Keratinocyte (primary cell): ENCODE data around the gene DSCAML1. TPM values are rescaled to one million over a fixed set of nuclear protein-coding genes. Genes with fewer than 3 reads are reported as not detected.

Source experiments
- DNase-seq: peaks from one replicate; pipeline ENCODE4 v3.0.0-alpha.2; 2011; ENCODE audit warnings: low read depth, missing footprints, low spot score
- FAIRE-seq: peaks from 2 replicates; lab custom pipeline; 2011; peaks lifted over from hg19 to GRCh38; lab: Jason Lieb, UNC
- H2AFZ ChIP-seq: 2 replicates; pipeline ENCODE4 v1.6.0; 2012; ENCODE audit warnings: low read length, control low read depth, inconsistent platforms; ENCODE audit not compliant: control insufficient read depth
- H3K27ac ChIP-seq: 2 replicates; pipeline ENCODE4 v1.5.1; 2011; ENCODE audit warnings: low read length; ENCODE audit not compliant: control insufficient read depth, insufficient read depth
- H3K27me3 ChIP-seq: 3 replicates; pipeline ENCODE4 v1.6.0; 2011; ENCODE audit warnings: low read length; ENCODE audit not compliant: control insufficient read depth, insufficient read depth; ENCODE audit errors: extremely low read depth
- H3K36me3 ChIP-seq, 2 experiments: 2 replicates in 1 of 2; 3 replicates in 1 of 2; pipeline ENCODE4 v1.5.1; 2011; ENCODE audit warnings: low read length in 2 of 2, mild to moderate bottlenecking in 1 of 2; ENCODE audit not compliant: control insufficient read depth in 2 of 2, insufficient read depth in 2 of 2; ENCODE audit errors: extremely low read depth in 1 of 2
- H3K4me1 ChIP-seq: 3 replicates; pipeline ENCODE4 v1.5.1; 2011; ENCODE audit warnings: low read length; ENCODE audit not compliant: control insufficient read depth, insufficient read depth; ENCODE audit errors: extremely low read depth
- H3K4me2 ChIP-seq: 3 replicates; pipeline ENCODE4 v1.6.0; 2011; ENCODE audit warnings: low read depth, low read length; ENCODE audit not compliant: control insufficient read depth, insufficient read depth; ENCODE audit errors: extremely low read depth
- H3K4me3 ChIP-seq, 3 experiments: fragments of 200-600 bp in 1 of 3; sonication (generic) in 1 of 3; 2 replicates in 2 of 3; 3 replicates in 1 of 3; pipeline ENCODE4 v1.5.1; 2011 to 2016; ENCODE audit warnings: low read length in 3 of 3, mild to moderate bottlenecking in 3 of 3, control low read depth in 2 of 3, inconsistent platforms in 1 of 3, low read depth in 1 of 3, mixed read lengths in 1 of 3, mixed run types in 1 of 3, moderate library complexity in 1 of 3; ENCODE audit not compliant: control insufficient read depth in 2 of 3, insufficient read depth in 2 of 3; ENCODE audit errors: extremely low read depth in 1 of 3
- H3K79me2 ChIP-seq: 2 replicates; pipeline ENCODE4 v1.6.0; 2012; ENCODE audit warnings: low read length; ENCODE audit not compliant: control insufficient read depth, insufficient read depth
- H3K9ac ChIP-seq: 3 replicates; pipeline ENCODE4 v1.6.0; 2011; ENCODE audit warnings: low read length; ENCODE audit not compliant: control insufficient read depth, insufficient read depth; ENCODE audit errors: extremely low read depth
- H3K9me1 ChIP-seq: 3 replicates; pipeline ENCODE4 v1.6.0; 2011; ENCODE audit warnings: low read length; ENCODE audit not compliant: control insufficient read depth, insufficient read depth; ENCODE audit errors: extremely low read depth
- H3K9me3 ChIP-seq: 2 replicates; pipeline ENCODE4 v1.5.1; 2012; ENCODE audit warnings: low read depth, low read length; ENCODE audit not compliant: control insufficient read depth
- H4K20me1 ChIP-seq: 3 replicates; pipeline ENCODE4 v1.6.0; 2011; ENCODE audit warnings: low read length; ENCODE audit not compliant: control insufficient read depth, insufficient read depth; ENCODE audit errors: extremely low read depth
- CTCF ChIP-seq, 3 experiments: IDR thresholded peaks in 1 of 3; conservative IDR thresholded peaks in 1 of 3; optimal IDR thresholded peaks in 1 of 3; 2 replicates in 2 of 3; 3 replicates in 1 of 3; pipeline versions ENCODE3 to v1.5.1; 2011; ENCODE audit warnings: low read length in 3 of 3, mild to moderate bottlenecking in 3 of 3, moderate library complexity in 2 of 3, control low read depth in 1 of 3, inconsistent platforms in 1 of 3; ENCODE audit not compliant: insufficient read depth in 2 of 3; ENCODE audit errors: extremely low read depth in 1 of 3
- EZH2 ChIP-seq: IDR thresholded peaks from one replicate; pipeline ENCODE4 v1.6.1; 2012; ENCODE audit warnings: inconsistent platforms, mild to moderate bottlenecking, low read length, moderate library complexity
- dilution Hi-C: fragments of 300-500 bp; cut with MboI; formaldehyde crosslinking; loops from one replicate; pipeline ENCODE4 v1.7.0; 2020; ENCODE audit warnings: low sequenced_read_pairs; ENCODE audit not compliant: extremely low pct_ligation_motif_present
- polyA plus RNA-seq, 5 experiments: library from polyadenylated mRNA; depleted of rRNA in 3 of 5; stranded (reverse) in 3 of 5; stranded (forward) in 1 of 5; unstranded in 1 of 5; fragments of >200 nt; gene quantifications; 1 replicate in 1 of 5; 2 replicates in 3 of 5; 3 replicates in 1 of 5; pipeline versions ENCODE4 v1.2.1 to v1.2.3, GENCODE V29; 2011 to 2012; ENCODE audit warnings: missing spikeins in 2 of 5, low read depth in 1 of 5, low replicate concordance in 1 of 5

The DSCAML1 gene
- polyA plus RNA-seq, 1 donor (not counting 4 experiments of a cell fraction or from before 2014, with no cell fraction given): not detected

DNA sequence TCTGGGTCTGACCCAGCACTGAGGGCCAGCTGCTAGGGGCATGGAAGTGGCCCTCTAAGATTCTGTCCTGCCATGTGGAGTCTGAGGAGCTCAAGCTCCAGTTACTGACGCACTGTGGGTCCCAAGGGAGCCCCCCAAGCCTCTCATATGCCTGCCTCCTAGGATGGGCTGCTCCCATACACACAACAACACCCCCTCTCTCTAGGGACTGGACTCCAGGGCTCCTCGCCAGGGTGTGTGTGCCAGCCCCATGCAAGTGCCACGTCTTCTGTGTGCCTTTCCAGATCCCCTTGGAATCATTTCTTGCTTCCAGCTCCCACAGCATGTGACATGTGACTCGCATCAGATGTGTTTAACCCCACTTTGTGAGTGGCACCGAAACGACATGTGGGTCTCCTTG is 234.9 kb downstream of the DSCAML1 start:
- no peak for FAIRE-seq

DNA sequence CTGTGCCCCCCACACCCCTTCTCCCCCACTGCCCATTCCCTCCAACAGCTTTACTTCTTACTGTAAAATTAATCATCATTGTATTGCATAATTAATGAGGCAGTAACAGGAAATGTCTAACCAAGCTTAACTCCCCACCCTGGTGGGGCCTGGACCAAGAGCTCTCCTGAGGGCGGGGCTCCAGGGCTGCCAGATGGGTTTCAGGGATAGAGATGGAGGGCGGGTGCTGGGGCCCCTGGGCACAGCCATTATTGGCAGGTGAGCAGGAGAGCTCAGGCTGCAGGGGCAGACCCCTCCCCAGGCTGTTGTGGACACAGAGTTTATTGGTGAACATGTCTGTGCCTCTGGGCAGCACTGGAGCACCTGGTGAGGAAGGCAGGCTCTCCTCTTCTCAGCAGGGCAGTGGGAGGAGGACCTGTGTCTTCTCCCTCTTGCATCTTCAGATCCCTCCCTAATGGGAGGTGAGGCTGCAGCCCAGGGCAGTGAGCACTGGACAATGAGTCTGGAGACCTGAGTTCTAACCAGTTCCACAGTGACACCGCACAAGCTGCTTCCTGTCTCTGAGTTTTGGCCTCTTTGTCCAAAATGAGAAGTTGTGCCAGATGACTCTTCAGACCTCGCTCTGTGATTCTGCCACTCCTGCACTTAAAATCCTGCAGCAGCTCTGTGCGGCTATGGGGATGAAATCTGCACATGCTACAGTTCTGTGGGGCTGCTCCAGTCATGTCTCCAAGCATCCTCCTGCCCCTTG is 236.1 kb downstream of the DSCAML1 start:
- peaks cover 15% of the 10 kb centered on the region for H3K27me3 ChIP-seq

More for the DNA sequence above, 234.9 kb downstream of the DSCAML1 start:
- Histone ChIP-seq H3K27me3 (peaks cover 15% of the 10 kb centered on the region), H3K36me3 (no peaks in the 10 kb centered on the region), H3K4me1 (no peaks in the 10 kb centered on the region), H4K20me1 (no peaks in the 10 kb centered on the region), H3K4me3 (no peak overlapping the region), H3K9me3 (no peaks in the 10 kb centered on the region), H2AFZ (no peak overlapping the region), H3K9ac (no peak overlapping the region), H3K27ac (no peak overlapping the region), H3K9me1 (no peaks in the 10 kb centered on the region), H3K79me2 (no peaks in the 10 kb centered on the region), H3K4me2 (no peak overlapping the region)
- TF ChIP-seq EZH2: no peak
- TF ChIP-seq CTCF (optimal IDR thresholded peaks at IDR 0.05 in 1 of 3, IDR thresholded peaks at IDR 0.05 in 1 of 3, conservative IDR thresholded peaks at IDR 0.05 in 1 of 3; ENCODE audit: extremely low read depth in 1 of 3, insufficient read depth in 2 of 3, low read length in 3 of 3): no peak
- no peak for DNase-seq
- dilution Hi-C loops: no loop called here

More for the DNA sequence above, 236.1 kb downstream of the DSCAML1 start:
- H3K27ac ChIP-seq: no peak overlapping the region
- no peak overlapping the region for H3K4me3 ChIP-seq
- H3K9ac ChIP-seq: no peak overlapping the region
- H3K9me3 ChIP-seq: no peaks in the 10 kb centered on the region
- TF ChIP-seq CTCF (optimal IDR thresholded peaks at IDR 0.05 in 1 of 3, IDR thresholded peaks at IDR 0.05 in 1 of 3, conservative IDR thresholded peaks at IDR 0.05 in 1 of 3; ENCODE audit: extremely low read depth in 1 of 3, insufficient read depth in 2 of 3, low read length in 3 of 3) (no peak), EZH2 (no peak)
- no peak for FAIRE-seq
- no peaks in the 10 kb centered on the region for H3K4me1 ChIP-seq
- no peaks in the 10 kb centered on the region for H4K20me1 ChIP-seq
- no peak overlapping the region for H3K4me2 ChIP-seq
- no peaks in the 10 kb centered on the region for H3K9me1 ChIP-seq
- no peak for DNase-seq
- H3K36me3 ChIP-seq: no peaks in the 10 kb centered on the region
- dilution Hi-C loops: no loop called here
- H2AFZ ChIP-seq: no peak overlapping the region
- H3K79me2 ChIP-seq: no peaks in the 10 kb centered on the region
